Stomach (tissue), 4 donors: ENCODE results near the gene TMEM213.

ENCODE experiments used
- EP300 ChIP-seq: sonication (generic); formaldehyde crosslinking; IDR thresholded peaks from one replicate; pipeline ENCODE4 v1.6.1; 2017; ENCODE audit warnings: antibody characterized with exemption
- POLR2A ChIP-seq, 4 donors: fragments of 450-650 bp; IDR thresholded peaks; one replicate each; pipeline ENCODE4 v1.6.1; 2016; ENCODE audit warnings: antibody characterized with exemption in 4 of 4, control low read depth in 2 of 4, mild to moderate bottlenecking in 1 of 4, moderate library complexity in 1 of 4
- POLR2AphosphoS5 ChIP-seq, 3 donors: sonication (generic); formaldehyde crosslinking; IDR thresholded peaks; one replicate each; pipeline ENCODE4 v1.6.1; 2016; ENCODE audit warnings: antibody characterized with exemption in 3 of 3
- TF ChIP-seq, protein P1 (sequence below), 7 experiments: fragments of 450-650 bp in 4 of 7; fragments of 200-600 bp in 3 of 7; sonication (generic) in 3 of 7; IDR thresholded peaks; one replicate each; pipeline ENCODE4 v1.5.1; 2016 to 2019; ENCODE audit warnings: antibody characterized with exemption in 7 of 7, control low read depth in 2 of 7, mild to moderate bottlenecking in 1 of 7

DNA sequence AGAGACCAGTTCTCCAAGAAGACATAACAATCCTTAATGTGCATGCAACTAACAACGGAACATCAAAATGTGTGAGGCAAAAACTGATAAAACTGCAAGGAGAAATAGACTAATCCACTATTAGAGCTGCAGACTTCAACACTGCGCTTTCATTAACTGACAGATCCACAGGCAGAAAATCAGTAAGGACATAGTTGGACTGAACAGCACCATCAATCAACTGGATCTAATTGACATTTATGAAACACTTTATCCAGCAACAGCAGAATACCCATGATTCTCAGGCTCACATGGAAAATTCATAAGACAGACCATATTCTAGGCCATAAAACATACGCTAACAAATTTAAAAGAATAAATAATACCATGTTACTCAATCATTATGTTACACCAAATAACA lies 21.8 kb downstream of the TMEM213 start:
- TF ChIP-seq, protein P1, sequence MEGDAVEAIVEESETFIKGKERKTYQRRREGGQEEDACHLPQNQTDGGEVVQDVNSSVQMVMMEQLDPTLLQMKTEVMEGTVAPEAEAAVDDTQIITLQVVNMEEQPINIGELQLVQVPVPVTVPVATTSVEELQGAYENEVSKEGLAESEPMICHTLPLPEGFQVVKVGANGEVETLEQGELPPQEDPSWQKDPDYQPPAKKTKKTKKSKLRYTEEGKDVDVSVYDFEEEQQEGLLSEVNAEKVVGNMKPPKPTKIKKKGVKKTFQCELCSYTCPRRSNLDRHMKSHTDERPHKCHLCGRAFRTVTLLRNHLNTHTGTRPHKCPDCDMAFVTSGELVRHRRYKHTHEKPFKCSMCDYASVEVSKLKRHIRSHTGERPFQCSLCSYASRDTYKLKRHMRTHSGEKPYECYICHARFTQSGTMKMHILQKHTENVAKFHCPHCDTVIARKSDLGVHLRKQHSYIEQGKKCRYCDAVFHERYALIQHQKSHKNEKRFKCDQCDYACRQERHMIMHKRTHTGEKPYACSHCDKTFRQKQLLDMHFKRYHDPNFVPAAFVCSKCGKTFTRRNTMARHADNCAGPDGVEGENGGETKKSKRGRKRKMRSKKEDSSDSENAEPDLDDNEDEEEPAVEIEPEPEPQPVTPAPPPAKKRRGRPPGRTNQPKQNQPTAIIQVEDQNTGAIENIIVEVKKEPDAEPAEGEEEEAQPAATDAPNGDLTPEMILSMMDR (IDR thresholded peaks at IDR 0.05): no peak
- TF ChIP-seq POLR2A (IDR thresholded peaks at IDR 0.05) (no peak), POLR2AphosphoS5 (IDR thresholded peaks at IDR 0.05) (no peak), EP300 (no peak)
